Measurements from ENCODE around the gene HS6ST1. TPM values are rescaled to one million over a fixed set of nuclear protein-coding genes. Genes with fewer than 3 reads are reported as not detected.

Gene HS6ST1
- total RNA-seq, 3 donors from 2014 or later, result 15.7 to 38.6 (median 29.8) TPM

DNA sequence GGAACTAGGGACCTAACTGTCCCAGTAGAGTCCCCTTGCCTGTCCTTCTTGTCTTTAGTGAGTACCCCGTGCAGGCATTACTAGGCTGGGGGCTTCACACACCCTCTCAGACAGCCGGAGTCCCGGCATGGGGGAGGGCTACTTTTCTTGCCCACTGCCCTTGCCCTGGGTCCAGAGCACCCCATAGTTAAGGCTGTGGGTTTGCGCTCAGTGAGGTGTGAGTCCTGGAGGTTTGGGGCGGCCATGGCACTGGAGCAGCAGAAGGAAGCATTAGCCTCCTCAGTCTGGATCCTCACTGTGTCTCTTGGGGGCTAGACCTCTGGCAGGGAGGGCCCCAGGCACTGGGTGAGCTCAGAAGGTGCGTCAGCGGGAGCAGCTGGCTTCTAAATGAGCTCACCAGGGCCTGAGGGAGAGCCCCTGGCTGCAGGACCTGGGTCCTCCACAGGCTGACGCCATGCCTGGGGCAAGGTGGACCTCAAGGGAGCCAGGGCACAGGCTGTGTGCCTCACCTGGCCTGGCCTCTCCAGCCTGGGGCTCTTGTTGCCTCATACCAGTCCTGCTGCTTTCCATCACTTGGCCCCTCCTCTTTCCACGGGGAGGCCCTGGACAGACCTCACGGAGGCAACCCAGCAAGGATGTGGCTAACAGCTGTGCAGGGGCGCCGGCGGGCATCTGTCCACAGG lies 27.4 kb downstream of the HS6ST1 start:
- Histone ChIP-seq H3K4me1 (no peaks in the 10 kb centered on the region), H3K9me3 (no peaks in the 10 kb centered on the region), H3K27ac (no peak overlapping the region), H3K36me3 (no peaks in the 10 kb centered on the region), H3K27me3 (no peaks in the 10 kb centered on the region), H3K4me3 (no peak overlapping the region)
- intact Hi-C loops (cut with DNase I; ENCODE audit: low total_unique reads), result no loop called here
- no peak for DNase-seq (ENCODE audit: low spot score in 2 of 2)
- TF ChIP-seq, protein P1, sequence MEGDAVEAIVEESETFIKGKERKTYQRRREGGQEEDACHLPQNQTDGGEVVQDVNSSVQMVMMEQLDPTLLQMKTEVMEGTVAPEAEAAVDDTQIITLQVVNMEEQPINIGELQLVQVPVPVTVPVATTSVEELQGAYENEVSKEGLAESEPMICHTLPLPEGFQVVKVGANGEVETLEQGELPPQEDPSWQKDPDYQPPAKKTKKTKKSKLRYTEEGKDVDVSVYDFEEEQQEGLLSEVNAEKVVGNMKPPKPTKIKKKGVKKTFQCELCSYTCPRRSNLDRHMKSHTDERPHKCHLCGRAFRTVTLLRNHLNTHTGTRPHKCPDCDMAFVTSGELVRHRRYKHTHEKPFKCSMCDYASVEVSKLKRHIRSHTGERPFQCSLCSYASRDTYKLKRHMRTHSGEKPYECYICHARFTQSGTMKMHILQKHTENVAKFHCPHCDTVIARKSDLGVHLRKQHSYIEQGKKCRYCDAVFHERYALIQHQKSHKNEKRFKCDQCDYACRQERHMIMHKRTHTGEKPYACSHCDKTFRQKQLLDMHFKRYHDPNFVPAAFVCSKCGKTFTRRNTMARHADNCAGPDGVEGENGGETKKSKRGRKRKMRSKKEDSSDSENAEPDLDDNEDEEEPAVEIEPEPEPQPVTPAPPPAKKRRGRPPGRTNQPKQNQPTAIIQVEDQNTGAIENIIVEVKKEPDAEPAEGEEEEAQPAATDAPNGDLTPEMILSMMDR (IDR thresholded peaks at IDR 0.05), result no peak
- no peak for TF ChIP-seq POLR2A (IDR thresholded peaks at IDR 0.05)
- TF ChIP-seq POLR2AphosphoS5 (IDR thresholded peaks at IDR 0.05), result no peak

DNA sequence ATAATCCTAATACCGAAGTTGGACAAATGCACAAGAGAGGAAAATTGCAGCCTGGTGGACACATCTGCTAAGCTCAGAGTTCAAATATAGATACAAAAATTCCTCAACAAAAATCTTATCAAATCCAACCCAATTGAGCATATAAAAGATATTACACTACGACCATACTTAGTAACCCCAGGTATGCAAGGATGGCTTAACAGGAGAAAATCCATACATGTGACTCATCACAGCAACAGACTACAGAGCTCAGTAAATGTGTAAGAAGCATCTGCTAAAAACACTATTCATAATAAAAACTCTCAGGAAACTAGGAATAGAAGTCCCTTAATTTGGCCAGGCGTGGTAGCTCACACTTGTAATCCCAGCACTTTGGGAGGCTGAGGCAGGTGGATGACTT lies 28.3 kb downstream of the HS6ST1 start:
- Histone ChIP-seq H3K4me3 (no peak overlapping the region), H3K36me3 (no peaks in the 10 kb centered on the region), H3K9me3 (no peaks in the 10 kb centered on the region), H3K27ac (no peak overlapping the region), H3K4me1 (no peaks in the 10 kb centered on the region), H3K27me3 (no peaks in the 10 kb centered on the region)
- intact Hi-C loops (cut with DNase I; ENCODE audit: low total_unique reads), result no loop called here
- TF ChIP-seq POLR2AphosphoS5 (IDR thresholded peaks at IDR 0.05) (no peak), POLR2A (IDR thresholded peaks at IDR 0.05) (no peak)
- TF ChIP-seq, protein P1 (IDR thresholded peaks at IDR 0.05), result no peak
- DNase-seq (ENCODE audit: low spot score in 2 of 2), result no peak

DNA sequence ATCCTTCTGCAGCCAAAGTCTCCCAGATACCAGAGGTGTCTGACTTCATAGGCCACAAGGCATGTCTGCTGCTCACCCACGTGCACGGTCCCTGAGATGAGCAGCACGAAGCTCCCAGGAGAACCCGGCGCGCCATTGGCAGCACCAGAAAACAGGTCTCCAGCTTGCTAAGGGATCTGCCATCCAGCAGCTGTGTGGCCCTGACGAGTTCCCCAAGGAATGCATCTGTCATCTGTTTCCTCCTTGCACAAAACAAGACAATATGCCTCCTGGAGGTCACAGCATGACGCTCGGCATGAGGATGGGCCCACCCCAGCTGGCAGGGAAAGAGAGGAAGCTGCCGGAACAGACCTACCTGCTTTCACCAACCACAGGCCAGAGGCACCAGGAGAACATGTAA lies 29.2 kb downstream of the HS6ST1 start:
- no peaks in the 10 kb centered on the region for H3K27me3 ChIP-seq
- TF ChIP-seq POLR2A (IDR thresholded peaks at IDR 0.05), result no peak
- TF ChIP-seq, protein P1 (IDR thresholded peaks at IDR 0.05), result no peak
- TF ChIP-seq POLR2AphosphoS5 (IDR thresholded peaks at IDR 0.05), result no peak
- DNase-seq (ENCODE audit: low spot score in 2 of 2), result no peak
- intact Hi-C loops (cut with DNase I; ENCODE audit: low total_unique reads), result no loop called here
- H3K27ac ChIP-seq, result no peak overlapping the region
- no peaks in the 10 kb centered on the region for H3K36me3 ChIP-seq
- no peaks in the 10 kb centered on the region for H3K4me1 ChIP-seq
- H3K4me3 ChIP-seq, result no peak overlapping the region
- H3K9me3 ChIP-seq, result no peaks in the 10 kb centered on the region

DNA sequence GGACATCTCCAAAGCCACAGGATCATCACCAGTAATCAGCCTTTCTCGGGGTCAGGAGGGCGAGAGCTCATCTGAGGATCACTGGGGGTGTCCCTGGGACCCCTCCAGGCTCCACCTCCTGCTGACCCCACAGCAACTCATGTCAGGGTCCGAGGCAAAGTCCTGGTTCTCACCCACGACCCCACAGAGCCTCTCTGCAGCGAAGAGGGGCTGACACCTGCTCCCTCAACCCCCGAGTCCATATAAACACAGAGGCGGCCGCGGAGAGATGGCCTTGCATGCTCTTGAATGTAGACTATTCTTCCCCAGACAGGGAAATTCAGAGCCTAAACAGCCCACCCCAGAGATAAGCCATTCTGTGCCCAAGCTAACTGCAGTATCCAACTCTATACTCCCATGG lies 29.9 kb downstream of the HS6ST1 start:
- Histone ChIP-seq H3K27ac (no peak overlapping the region), H3K27me3 (no peaks in the 10 kb centered on the region), H3K4me1 (no peaks in the 10 kb centered on the region), H3K9me3 (no peaks in the 10 kb centered on the region), H3K36me3 (no peaks in the 10 kb centered on the region), H3K4me3 (no peak overlapping the region)
- no peak for DNase-seq (ENCODE audit: low spot score in 2 of 2)
- TF ChIP-seq POLR2A (IDR thresholded peaks at IDR 0.05), result no peak
- TF ChIP-seq, protein P1 (IDR thresholded peaks at IDR 0.05), result no peak
- TF ChIP-seq POLR2AphosphoS5 (IDR thresholded peaks at IDR 0.05), result no peak
- intact Hi-C loops (cut with DNase I; ENCODE audit: low total_unique reads), result no loop called here

DNA sequence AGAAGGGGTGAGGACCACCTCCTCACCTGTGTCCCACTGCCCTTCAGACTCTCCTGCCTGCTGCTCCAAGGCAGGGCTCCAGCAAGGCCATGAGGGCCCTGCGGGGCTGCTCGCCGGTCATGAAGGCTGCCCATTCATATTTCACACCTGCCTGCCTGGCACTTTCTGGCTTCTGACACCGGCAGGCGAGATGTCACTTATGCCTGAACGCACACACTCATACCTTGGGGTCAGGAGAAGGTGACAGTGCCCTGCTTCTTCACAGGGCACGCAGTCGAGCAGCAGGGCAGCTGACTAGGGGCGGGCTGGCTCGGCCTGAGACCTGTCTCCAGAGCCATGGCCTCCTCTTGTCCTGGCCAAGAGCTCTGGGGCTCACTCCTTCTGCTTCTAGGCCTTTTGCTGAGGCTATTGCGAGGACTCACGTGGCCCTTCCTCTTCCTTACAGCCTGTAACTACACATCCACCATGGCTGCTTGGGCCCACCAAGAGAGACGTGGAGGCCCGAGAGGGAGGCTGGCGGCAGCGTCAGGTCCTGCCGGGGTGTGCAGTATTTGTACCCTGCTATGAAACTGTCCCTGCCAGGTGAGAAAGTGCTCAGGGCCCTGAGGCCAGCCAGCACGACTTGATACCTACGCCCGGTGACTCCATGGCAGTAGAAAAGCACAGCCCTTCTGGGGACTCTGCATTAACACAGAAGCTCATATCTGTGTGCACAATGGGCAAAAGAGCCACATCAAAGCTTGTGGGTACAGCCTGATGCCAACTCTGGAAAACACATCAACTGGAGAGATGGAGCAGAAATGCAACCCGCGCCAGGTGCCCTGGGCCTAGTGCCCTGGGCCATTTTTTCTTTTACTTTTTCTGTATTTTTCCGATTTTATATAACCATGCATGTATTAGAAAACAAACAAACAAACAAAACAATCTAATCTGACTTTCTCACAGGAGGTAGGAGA lies 30.6 kb downstream of the HS6ST1 start:
- Histone ChIP-seq H3K9me3 (no peaks in the 10 kb centered on the region), H3K27me3 (no peaks in the 10 kb centered on the region), H3K36me3 (no peaks in the 10 kb centered on the region), H3K4me1 (no peaks in the 10 kb centered on the region), H3K4me3 (no peak overlapping the region), H3K27ac (no peak overlapping the region)
- DNase-seq (ENCODE audit: low spot score in 2 of 2), result no peak
- intact Hi-C loops (cut with DNase I; ENCODE audit: low total_unique reads), result no loop called here
- TF ChIP-seq, protein P1 (IDR thresholded peaks at IDR 0.05), result no peak
- TF ChIP-seq POLR2A (IDR thresholded peaks at IDR 0.05) (no peak), POLR2AphosphoS5 (IDR thresholded peaks at IDR 0.05) (no peak)
